Bronchial smooth muscle cell (primary cell): ENCODE measurements around the gene MRPL52. TPM values are rescaled to one million over a fixed set of nuclear protein-coding genes. Genes with fewer than 3 reads are reported as not detected.

Source experiments
- total RNA-seq: library from RNA; depleted of rRNA; stranded (reverse); fragments of >200 nt; gene quantifications from 2 replicates; pipeline ENCODE4 v1.2.1, GENCODE V29; 2014

Gene MRPL52
- 38.1 and 40.1 TPM in 2 replicates for total RNA-seq

DNA sequence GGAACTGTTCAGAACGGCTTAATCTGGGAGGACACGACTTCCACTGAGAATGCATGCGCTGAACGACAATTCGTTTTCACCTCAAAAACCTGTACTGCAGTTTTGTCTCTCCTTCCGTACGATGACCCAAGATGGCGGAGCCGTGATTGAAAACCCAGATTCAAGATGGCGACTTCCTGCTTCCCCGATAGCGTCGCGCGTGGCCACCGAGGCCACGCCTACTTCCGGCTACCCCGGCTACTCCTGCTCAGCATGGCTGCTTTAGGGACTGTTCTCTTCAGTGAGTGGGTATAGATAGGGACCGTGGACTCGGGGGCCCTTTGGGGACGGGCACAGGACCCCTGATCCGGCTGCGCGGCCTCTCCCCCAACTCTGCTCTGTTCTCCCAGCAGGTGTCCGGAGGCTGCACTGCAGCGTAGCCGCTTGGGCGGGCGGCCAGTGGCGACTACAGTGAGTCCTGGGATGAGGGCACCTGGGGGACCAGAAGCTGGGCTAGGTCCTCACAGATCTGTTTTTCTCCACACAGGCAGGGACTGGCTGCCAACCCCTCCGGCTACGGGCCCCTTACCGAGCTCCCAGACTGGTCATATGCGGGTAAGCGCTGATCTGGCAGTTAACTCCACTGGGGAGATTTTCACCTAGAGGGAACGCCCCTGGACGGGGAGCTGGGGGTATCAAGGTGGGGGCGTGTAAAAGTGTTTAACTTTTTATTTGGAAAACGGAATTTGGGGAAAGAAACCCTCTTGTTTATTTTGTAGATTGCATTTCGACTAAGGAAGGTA is at the start of gene MRPL52:
Gene MRPL52 (plus strand): TSS at position 227 of the 782 bp plus-strand sequence. CDS start 26 bp downstream, at position 253.

DNA sequence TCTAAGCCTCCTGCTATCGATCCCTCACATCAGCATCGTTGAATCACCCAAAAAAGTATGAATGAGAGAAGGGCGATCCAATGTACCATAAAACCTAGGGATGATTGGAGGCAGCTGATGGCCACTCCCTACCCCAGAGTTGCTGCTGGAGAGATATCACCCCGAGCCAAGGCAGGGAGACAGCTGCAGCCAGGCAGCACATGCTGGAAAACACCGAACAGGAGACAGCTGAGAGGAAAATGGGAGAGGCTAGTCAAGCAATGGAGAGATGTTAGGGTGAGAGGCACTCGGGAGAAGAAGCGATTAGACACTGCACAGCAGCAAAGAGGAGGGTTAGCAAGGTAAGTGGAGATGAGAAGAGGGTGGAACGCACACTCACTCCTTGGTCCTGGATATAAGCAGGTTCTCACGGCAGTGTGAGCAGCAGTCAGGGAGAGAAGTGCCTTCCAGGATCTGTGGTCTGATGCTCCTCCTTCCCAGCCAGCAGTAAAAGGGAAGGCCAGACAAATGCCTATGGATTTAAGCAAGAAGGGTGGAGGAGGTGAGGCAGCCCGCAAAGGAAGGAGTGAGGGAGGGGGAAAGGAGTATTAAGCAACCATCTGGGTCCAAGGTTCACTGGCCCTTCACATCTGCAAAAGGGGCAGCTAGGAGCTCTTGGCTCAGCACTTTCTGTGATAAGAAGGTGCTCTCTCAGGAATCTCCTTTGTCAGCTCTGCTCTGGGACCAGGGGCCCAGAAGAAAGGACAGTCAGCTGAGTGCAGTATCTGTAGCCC is 14.6 kb upstream of the MRPL52 start, which contains the start of gene SLC7A7:
Gene SLC7A7 (minus strand): TSS at position 495 of the 773 bp plus-strand sequence. CDS start 2,037 bp downstream, outside the sequence.

GRCh38 chr14:22836301-22837113 is 6.8 kb downstream of the MRPL52 start, which contains the start of gene MMP14:
TSS of gene MMP14 (plus strand) at chr14:22836585. CDS start at chr14:22836818, 233 bp downstream.

GRCh38 chr14:22871224-22872032 is 41.7 kb downstream of the MRPL52 start, which contains the start of gene LRP10:
TSS of gene LRP10 (plus strand) at chr14:22871740. CDS start at chr14:22872304, 564 bp downstream.

DNA sequence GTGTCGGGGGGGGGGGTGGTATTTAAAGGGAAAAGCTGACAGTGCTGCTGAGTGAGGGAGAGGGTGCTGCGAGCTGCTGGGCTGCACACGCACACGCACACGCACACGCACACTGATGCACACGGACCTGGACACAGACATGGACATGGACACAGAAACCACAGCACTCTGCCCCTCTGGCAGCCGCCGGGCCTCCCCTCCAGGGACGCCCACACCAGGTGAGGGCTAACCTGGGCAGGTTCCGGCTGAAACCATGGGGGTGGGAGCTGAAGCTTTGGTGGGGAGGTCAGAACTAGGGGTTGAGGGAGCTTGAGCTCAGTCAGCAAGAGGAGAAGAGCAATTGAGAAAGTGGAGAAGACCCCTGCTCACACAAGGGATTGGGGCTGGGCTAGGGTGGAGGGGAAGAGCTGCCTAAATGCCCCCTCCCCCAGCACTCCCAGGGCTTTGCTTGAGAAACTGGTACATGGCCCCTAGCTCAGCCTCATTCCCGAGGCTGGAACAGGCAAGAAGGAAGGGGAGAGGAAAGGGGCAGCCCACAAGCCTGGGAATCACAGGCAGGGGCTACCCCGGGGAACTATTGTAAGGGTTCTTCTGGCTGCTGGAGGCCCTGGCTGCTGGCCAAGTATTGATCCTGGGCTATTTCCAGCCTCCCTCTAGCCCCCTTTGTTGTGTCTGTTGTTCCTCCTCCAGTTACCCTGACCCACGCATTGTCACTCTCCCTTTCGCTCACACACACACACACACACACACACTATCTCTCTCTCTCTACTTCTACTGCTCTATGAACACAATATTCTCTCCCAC is 53.7 kb downstream of the MRPL52 start, which contains the start of gene REM2:
Gene REM2 (plus strand): TSS at position 50 of the 804 bp plus-strand sequence. CDS start 66 bp downstream, at position 116.

Other genes starting within 250 kb of the MRPL52 start
- gene DAD1, start 240.7 kb upstream of the MRPL52 start, total RNA-seq = 202 and 258 TPM in 2 replicates
- gene ABHD4, start 231.6 kb upstream of the MRPL52 start, total RNA-seq = 14.8 and 26.0 TPM in 2 replicates
- not detected in 2 replicates for gene OR6J1, start 185.5 kb upstream of the MRPL52 start, total RNA-seq
- 47.6 and 49.6 TPM in 2 replicates for gene OXA1L, start 63.2 kb upstream of the MRPL52 start, total RNA-seq
- 2.5 and 5.7 TPM in 2 replicates for gene SLC7A7, start 14.5 kb upstream of the MRPL52 start, total RNA-seq
- 338 and 428 TPM in 2 replicates for gene MMP14, start 6.7 kb downstream of the MRPL52 start, total RNA-seq
- gene LRP10, start 41.9 kb downstream of the MRPL52 start, total RNA-seq = 43.2 and 48.3 TPM in 2 replicates
- 0.09 and 0.16 TPM in 2 replicates for gene REM2, start 53.3 kb downstream of the MRPL52 start, total RNA-seq
- gene RBM23, start 89.3 kb downstream of the MRPL52 start, total RNA-seq = 46.0 and 67.9 TPM in 2 replicates
- gene PRMT5, start 99.5 kb downstream of the MRPL52 start, total RNA-seq = 36.6 and 40.4 TPM in 2 replicates
- gene HAUS4, start 127.2 kb downstream of the MRPL52 start, total RNA-seq = 32.6 and 32.9 TPM in 2 replicates
- 18.0 and 18.1 TPM in 2 replicates for gene AJUBA, start 152.7 kb downstream of the MRPL52 start, total RNA-seq
- 12.1 and 16.4 TPM in 2 replicates for gene C14orf93, start 180.3 kb downstream of the MRPL52 start, total RNA-seq
- gene PSMB5, start 205.0 kb downstream of the MRPL52 start, total RNA-seq = 196 and 218 TPM in 2 replicates
- 0.09 TPM in 1 of 2 replicates, not detected in the other for gene PSMB11, start 212.3 kb downstream of the MRPL52 start, total RNA-seq
- gene CDH24, start 227.6 kb downstream of the MRPL52 start, total RNA-seq = 4.6 and 7.6 TPM in 2 replicates